Activated CD4-positive, alpha-beta T cell treated with anti-CD3 and anti-CD28 coated beads for 36 hours (primary cell): ENCODE data around the gene CUL2. TPM values are rescaled to one million over a fixed set of nuclear protein-coding genes. Genes with fewer than 3 reads are reported as not detected.
"Not testable (repeated sequence)": the region's sequence is repeated elsewhere in the genome, so short reads cannot be mapped to it uniquely, and the experiment has no call there.

ENCODE experiments used
- ATAC-seq: fragments of 200-7000 bp; cut with Tn5 transposase; one replicate; pipeline ENCODE4 v1.10.0; 2021; ENCODE audit warnings: mild to moderate bottlenecking, moderate library complexity
- CTCF ChIA-PET: fragments of 350-600 bp; sonication (Branson Sonifier 250); formaldehyde crosslinking; loops from one replicate; lab custom pipeline; 2021; ENCODE audit warnings: antibody characterized with exemption; lab: Charles Lee
- POLR2A ChIA-PET: fragments of 350-600 bp; sonication (Branson Sonifier 250); formaldehyde crosslinking; loops from one replicate; lab custom pipeline; 2021; ENCODE audit warnings: antibody characterized with exemption, inconsistent platforms; lab: Charles Lee
- DNase-seq: peaks from one replicate; pipeline ENCODE4 v3.0.0-alpha.2; 2020
- H3K27ac Mint-ChIP-seq: one replicate; pipeline ENCODE4 v1.8.0; 2021; ENCODE audit warnings: mixed read lengths
- H3K27me3 Mint-ChIP-seq: one replicate; pipeline ENCODE4 v1.8.0; 2021; ENCODE audit warnings: mixed read lengths
- H3K36me3 Mint-ChIP-seq: one replicate; pipeline ENCODE4 v1.8.0; 2021; ENCODE audit warnings: low read depth, mixed read lengths
- H3K4me1 Mint-ChIP-seq: one replicate; pipeline ENCODE4 v1.8.0; 2021; ENCODE audit warnings: mixed read lengths
- H3K4me3 Mint-ChIP-seq: one replicate; pipeline ENCODE4 v1.8.0; 2021; ENCODE audit warnings: mild to moderate bottlenecking, moderate library complexity, mixed read lengths
- H3K9me3 Mint-ChIP-seq: one replicate; pipeline ENCODE4 v1.8.0; 2021; ENCODE audit warnings: low read depth, mixed read lengths
- intact Hi-C, 2 experiments: fragments of 100-400 bp; cut with DNase I in 1 of 2; cut with micrococcal nuclease in 1 of 2; formaldehyde crosslinking; loops; one replicate each; pipeline versions ENCODE4 v1.14.2 to v1.15.1; 2022 to 2024; cut with DNase I, micrococcal nuclease
- total RNA-seq, 2 experiments: library from RNA; stranded (reverse); gene quantifications; one replicate each; pipeline ENCODE4 v1.2.3, GENCODE V29; 2021

Gene CUL2
- total RNA-seq, 2 experiments from 2014 or later, result 42.7 to 45.3 TPM

DNA sequence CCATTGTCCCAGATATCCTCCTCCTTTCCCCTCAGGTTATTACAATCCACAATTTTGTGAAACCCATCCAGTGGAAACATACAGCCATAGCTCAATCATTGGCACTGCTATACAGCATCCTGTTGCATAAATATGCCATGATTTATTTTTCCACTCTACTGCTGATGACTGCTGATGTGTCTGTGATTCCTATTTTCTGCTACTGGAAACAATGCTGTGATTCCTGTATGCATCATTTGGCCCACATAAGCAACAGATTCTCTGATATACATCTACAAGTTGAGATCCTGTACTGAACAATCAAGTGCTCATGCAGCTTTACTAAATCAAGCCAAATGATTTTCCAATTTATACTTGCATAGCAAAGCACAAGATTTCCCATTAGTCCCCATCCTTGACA, 39.6 kb downstream of the CUL2 start:
- POLR2A ChIA-PET, result no interaction called here
- no peaks in the 10 kb centered on the region for H3K9me3 Mint-ChIP-seq
- ATAC-seq (no peak), DNase-seq (no peak)
- H3K4me3 Mint-ChIP-seq, result no peak overlapping the region
- CTCF ChIA-PET, result no interaction called here
- no peaks in the 10 kb centered on the region for H3K4me1 Mint-ChIP-seq
- H3K27me3 Mint-ChIP-seq, result no peaks in the 10 kb centered on the region
- intact Hi-C loops, result no loop called here
- H3K27ac Mint-ChIP-seq, result no peak overlapping the region
- peaks cover 41% of the 10 kb centered on the region for H3K36me3 Mint-ChIP-seq

DNA sequence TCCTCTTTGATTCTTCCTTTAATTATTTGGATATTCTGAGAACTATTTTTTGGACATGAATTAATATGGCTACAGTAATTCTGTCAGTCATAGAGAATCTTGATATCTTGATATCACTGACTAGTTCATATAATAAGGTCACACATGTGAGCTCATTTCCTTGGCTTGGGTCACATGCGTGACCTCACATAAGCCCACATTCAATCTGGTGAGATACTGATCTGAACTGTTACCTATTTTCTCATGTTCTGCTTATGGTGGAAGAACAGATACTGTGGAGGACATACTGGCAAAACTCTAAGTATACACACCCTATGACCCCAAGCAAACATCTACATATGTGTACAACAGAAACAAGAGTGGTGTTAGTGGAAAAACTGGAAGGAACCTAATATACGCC, 44.1 kb downstream of the CUL2 start:
- H3K9me3 Mint-ChIP-seq, result no peaks in the 10 kb centered on the region
- ATAC-seq (no peak), DNase-seq (no peak)
- H3K4me1 Mint-ChIP-seq, result no peaks in the 10 kb centered on the region
- H3K27me3 Mint-ChIP-seq, result no peaks in the 10 kb centered on the region
- CTCF ChIA-PET, result no interaction called here
- intact Hi-C loops, result no loop called here
- no peak overlapping the region for H3K27ac Mint-ChIP-seq
- POLR2A ChIA-PET, result interaction anchor here (0.6 kb wide), 1 partner anchor 229 kb away, joined by 3 read pairs; no protein-coding TSS in a partner anchor
- H3K4me3 Mint-ChIP-seq, result no peak overlapping the region
- H3K36me3 Mint-ChIP-seq, result peaks cover 48% of the 10 kb centered on the region

DNA sequence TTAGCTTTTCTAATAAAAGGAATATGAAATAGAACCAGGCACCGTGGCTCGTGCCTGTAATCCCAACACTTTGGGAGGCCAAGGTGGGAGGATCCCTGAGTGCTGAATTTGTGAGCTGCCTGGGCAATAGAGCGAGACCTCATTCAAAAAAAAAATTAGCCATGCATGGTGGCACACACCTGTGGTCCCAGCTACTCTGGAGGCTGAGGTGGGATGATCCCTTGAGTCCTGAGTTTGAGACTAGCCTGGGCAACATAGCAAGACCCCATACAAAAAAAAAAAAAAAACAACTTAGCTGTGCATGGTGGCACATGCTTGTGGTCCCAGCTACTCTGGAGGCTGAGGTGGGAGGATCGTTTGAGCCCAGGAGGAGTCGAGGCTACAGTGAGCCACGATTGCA, 44.9 kb downstream of the CUL2 start:
- H3K27me3 Mint-ChIP-seq, H3K4me3 Mint-ChIP-seq, H3K4me1 Mint-ChIP-seq, intact Hi-C loops, H3K9me3 Mint-ChIP-seq, H3K27ac Mint-ChIP-seq, ATAC-seq, DNase-seq, POLR2A ChIA-PET: not testable (repeated sequence)
- CTCF ChIA-PET, result interaction anchor here (0.8 kb wide), 1 partner anchor 10 kb away, joined by 3 read pairs; no protein-coding TSS in a partner anchor
- peaks cover 44% of the 10 kb centered on the region for H3K36me3 Mint-ChIP-seq

DNA sequence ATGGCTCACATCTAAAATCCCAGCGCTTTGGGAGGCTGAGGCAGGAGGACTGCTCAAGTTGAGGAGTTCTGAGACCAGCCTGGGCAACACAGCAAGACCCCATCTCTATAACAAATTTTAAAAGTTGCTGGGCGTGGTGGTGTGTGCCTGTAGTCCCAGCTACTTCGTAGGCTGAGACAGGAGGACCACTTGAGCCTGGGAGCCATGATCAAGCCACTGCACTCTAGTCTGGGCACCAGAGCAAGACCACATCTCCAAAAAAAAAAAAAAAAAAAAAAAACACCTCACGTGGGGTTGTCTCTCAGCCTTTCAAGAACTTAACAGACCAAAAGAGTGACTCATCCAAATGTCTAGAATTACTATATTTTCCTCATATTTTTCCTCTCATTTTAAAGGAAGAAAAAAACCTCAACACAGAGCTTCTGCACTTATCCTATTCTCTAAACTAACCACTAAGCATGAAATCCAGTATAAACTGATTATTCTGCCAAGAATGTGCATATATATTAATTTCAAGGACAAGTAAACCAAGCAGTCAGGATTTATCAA, 46.3 kb downstream of the CUL2 start:
- Mint-ChIP-seq H3K27me3 (no peaks in the 10 kb centered on the region), H3K36me3 (peaks cover 38% of the 10 kb centered on the region), H3K27ac (no peak overlapping the region), H3K9me3 (no peaks in the 10 kb centered on the region), H3K4me1 (no peaks in the 10 kb centered on the region), H3K4me3 (no peak overlapping the region)
- DNase-seq, result no peak
- intact Hi-C loops, result no loop called here
- POLR2A ChIA-PET, result no interaction called here
- CTCF ChIA-PET, result interaction anchor here (0.8 kb wide), 1 partner anchor 10 kb away, joined by 4 read pairs; no protein-coding TSS in a partner anchor
- ATAC-seq, result no peak

- Mint-ChIP-seq H3K4me1 (no peaks in the 10 kb centered on the region), H3K27ac (no peak overlapping the region), H3K9me3 (no peaks in the 10 kb centered on the region), H3K36me3 (peaks cover 34% of the 10 kb centered on the region), H3K27me3 (no peaks in the 10 kb centered on the region), H3K4me3 (no peak overlapping the region)
- POLR2A ChIA-PET, result no interaction called here
- no peak for ATAC-seq
- CTCF ChIA-PET, result no interaction called here
- intact Hi-C loops, result no loop called here
- DNase-seq, result no peak
Observed at GRCh38 chr10:35042783-35043182, 47.4 kb downstream of the CUL2 start.

- ATAC-seq (no peak), DNase-seq (no peak)
- Mint-ChIP-seq H3K9me3 (no peaks in the 10 kb centered on the region), H3K36me3 (peaks cover 37% of the 10 kb centered on the region), H3K4me1 (no peaks in the 10 kb centered on the region), H3K27me3 (no peaks in the 10 kb centered on the region), H3K27ac (no peak overlapping the region), H3K4me3 (no peak overlapping the region)
- ChIA-PET CTCF (interaction anchor here (0.6 kb wide), 1 partner anchor 530 kb away, joined by 4 read pairs; no protein-coding TSS in a partner anchor), POLR2A (no interaction called here)
- intact Hi-C loops, result no loop called here
Observed at GRCh38 chr10:35041502-35041879, 48.6 kb downstream of the CUL2 start.

- H3K27me3 Mint-ChIP-seq, result no peaks in the 10 kb centered on the region
- no peaks in the 10 kb centered on the region for H3K9me3 Mint-ChIP-seq
- peaks cover 33% of the 10 kb centered on the region for H3K36me3 Mint-ChIP-seq
Observed at GRCh38 chr10:35040760-35041501, 49.2 kb downstream of the CUL2 start.

GRCh38 chr10:35037104-35037503, 53.0 kb downstream of the CUL2 start:
- CTCF ChIA-PET, result interaction anchor here (1.7 kb wide), 1 partner anchor 12 kb away, joined by 6 read pairs; no protein-coding TSS in a partner anchor
- Mint-ChIP-seq H3K27me3 (no peaks in the 10 kb centered on the region), H3K9me3 (no peaks in the 10 kb centered on the region), H3K4me1 (no peaks in the 10 kb centered on the region), H3K36me3 (peaks cover 21% of the 10 kb centered on the region), H3K27ac (no peak overlapping the region), H3K4me3 (no peak overlapping the region)
- ATAC-seq (no peak), DNase-seq (no peak)
- intact Hi-C loops, result no loop called here
- POLR2A ChIA-PET, result no interaction called here

More at GRCh38 chr10:35040760-35041501, 49.2 kb downstream of the CUL2 start:
- ChIA-PET POLR2A (interaction anchor here (0.7 kb wide), 1 partner anchor 172 kb away, joined by 4 read pairs; no protein-coding TSS in a partner anchor), CTCF (interaction anchor here (0.6 kb wide), 1 partner anchor 531 kb away, joined by 4 read pairs; no protein-coding TSS in a partner anchor)
- Mint-ChIP-seq H3K4me3 (no peak overlapping the region), H3K4me1 (no peaks in the 10 kb centered on the region), H3K27ac (no peak overlapping the region)
- no peak for ATAC-seq
- no peak for DNase-seq
- intact Hi-C loops, result no loop called here

GRCh38 chr10:35035606-35036005, 54.5 kb downstream of the CUL2 start:
- POLR2A ChIA-PET, result interaction anchor here (0.6 kb wide), 1 partner anchor 12 kb away, joined by 6 read pairs; no protein-coding TSS in a partner anchor
- intact Hi-C loops, result no loop called here
- CTCF ChIA-PET, result interaction anchor here (0.6 to 1.7 kb wide), 2 partner anchors 10 to 12 kb away, joined by 3 to 6 read pairs; no protein-coding TSS in a partner anchor
- no peak for DNase-seq
- H3K27ac Mint-ChIP-seq, result no peak overlapping the region
- no peaks in the 10 kb centered on the region for H3K4me1 Mint-ChIP-seq
- H3K36me3 Mint-ChIP-seq, result peaks cover 17% of the 10 kb centered on the region
- no peaks in the 10 kb centered on the region for H3K9me3 Mint-ChIP-seq
- ATAC-seq, result no peak
- H3K27me3 Mint-ChIP-seq, result no peaks in the 10 kb centered on the region
- H3K4me3 Mint-ChIP-seq, result no peak overlapping the region

- H3K4me3 Mint-ChIP-seq, result no peak overlapping the region
- POLR2A ChIA-PET, result no interaction called here
- intact Hi-C loops, result no loop called here
- peaks cover 28% of the 10 kb centered on the region for H3K36me3 Mint-ChIP-seq
- no peak for ATAC-seq
- H3K9me3 Mint-ChIP-seq, result no peaks in the 10 kb centered on the region
- no peaks in the 10 kb centered on the region for H3K27me3 Mint-ChIP-seq
- CTCF ChIA-PET, result interaction anchor here (0.8 to 5.1 kb wide), 3 partner anchors 12 to 127 kb away, joined by 3 to 25 read pairs (median 4); no protein-coding TSS in a partner anchor
- no peaks in the 10 kb centered on the region for H3K4me1 Mint-ChIP-seq
- no peak overlapping the region for H3K27ac Mint-ChIP-seq
- DNase-seq, result no peak
Observed at GRCh38 chr10:35027567-35027966, 62.6 kb downstream of the CUL2 start.

GRCh38 chr10:35025916-35026315, 64.2 kb downstream of the CUL2 start:
- ChIA-PET POLR2A (no interaction called here), CTCF (interaction anchor here (0.8 to 5.1 kb wide), 8 partner anchors 8 to 170 kb away, joined by 3 to 25 read pairs (median 4); no protein-coding TSS in a partner anchor)
- intact Hi-C loops, result no loop called here
- Mint-ChIP-seq H3K27ac (no peak overlapping the region), H3K4me1 (no peaks in the 10 kb centered on the region), H3K27me3 (no peaks in the 10 kb centered on the region), H3K4me3 (no peak overlapping the region), H3K36me3 (peaks cover 32% of the 10 kb centered on the region), H3K9me3 (no peaks in the 10 kb centered on the region)
- DNase-seq (no peak), ATAC-seq (no peak)
